ENCODE data around the gene DIDO1.

DIDO1 gene

GRCh38 chr20:62835931-62836861 lies 90.1 kb downstream of the DIDO1 start:
- no peak for DNase-seq (ENCODE audit: low read depth in 2 of 2)

GRCh38 chr20:62834967-62835730 lies 91.2 kb downstream of the DIDO1 start:
- no peak for DNase-seq (ENCODE audit: low read depth in 2 of 2)

GRCh38 chr20:62832951-62833391 lies 93.3 kb downstream of the DIDO1 start:
- no peak for DNase-seq (ENCODE audit: low read depth in 2 of 2)

- no peak for DNase-seq (ENCODE audit: low read depth in 2 of 2)
Measured at GRCh38 chr20:62832212-62832922, 93.9 kb downstream of the DIDO1 start.

- DNase-seq (ENCODE audit: low read depth in 2 of 2), result no peak
Measured at GRCh38 chr20:62831854-62832211, 94.5 kb downstream of the DIDO1 start.

- DNase-seq (ENCODE audit: low read depth in 2 of 2), result no peak
Measured at GRCh38 chr20:62831361-62831788, 94.9 kb downstream of the DIDO1 start.

GRCh38 chr20:62830821-62831220 lies 95.5 kb downstream of the DIDO1 start:
- DNase-seq (ENCODE audit: low read depth in 2 of 2), result no peak

- DNase-seq (ENCODE audit: low read depth in 2 of 2), result no peak
Measured at GRCh38 chr20:62830251-62830650, 96.1 kb downstream of the DIDO1 start.

GRCh38 chr20:62829231-62830230 lies 96.8 kb downstream of the DIDO1 start:
- no peak for DNase-seq (ENCODE audit: low read depth in 2 of 2)

GRCh38 chr20:62828511-62829230 lies 97.6 kb downstream of the DIDO1 start:
- DNase-seq (ENCODE audit: low read depth in 2 of 2), result no peak

- no peak for DNase-seq (ENCODE audit: low read depth in 2 of 2)
Measured at GRCh38 chr20:62828051-62828450, 98.3 kb downstream of the DIDO1 start.

Measured in stimulated activated CD4-positive, alpha-beta T cell treated with anti-CD3 and anti-CD28 coated beads, Interleukin-1b, Interleukin-23, amount 100 ng/mL, for 1 hour (primary cell).